ENCODE data around the gene GAL3ST2.

GAL3ST2 gene

DNA sequence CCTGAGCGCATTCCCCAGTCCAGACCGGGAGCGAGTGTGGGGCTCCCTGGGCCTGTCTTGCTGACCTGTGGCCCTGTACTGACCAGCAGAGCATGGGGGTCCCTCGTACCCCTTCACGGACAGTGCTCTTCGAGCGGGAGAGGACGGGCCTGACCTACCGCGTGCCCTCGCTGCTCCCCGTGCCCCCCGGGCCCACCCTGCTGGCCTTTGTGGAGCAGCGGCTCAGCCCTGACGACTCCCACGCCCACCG is 37.7 kb downstream of the GAL3ST2 start:
- H3K4me3 ChIP-seq (ENCODE audit: low read depth, low read length), result no peak overlapping the region
- no peaks in the 10 kb centered on the region for H3K79me2 ChIP-seq
- no peaks in the 10 kb centered on the region for H3K27me3 ChIP-seq (ENCODE audit: control insufficient read depth, insufficient read depth, low read length)
- TF ChIP-seq CTCF (IDR thresholded peaks at IDR 0.05), result no peak
- no peak overlapping the region for H3K27ac ChIP-seq
- no peak overlapping the region for H3K9ac ChIP-seq
- H3K9me3 ChIP-seq (ENCODE audit: control insufficient read depth, low read length), result no peaks in the 10 kb centered on the region
- no peaks in the 10 kb centered on the region for H3K4me1 ChIP-seq
- no peaks in the 10 kb centered on the region for H3K36me3 ChIP-seq (ENCODE audit: control insufficient read depth, insufficient read depth, low read length)
- H3K4me2 ChIP-seq (ENCODE audit: low read length), result no peak overlapping the region
- no peak overlapping the region for H2AFZ ChIP-seq

GRCh38 chr2:241814643-241815476 is 38.2 kb downstream of the GAL3ST2 start:
- no peak overlapping the region for H3K4me2 ChIP-seq (ENCODE audit: low read length)
- no peak overlapping the region for H3K9ac ChIP-seq
- no peak overlapping the region for H2AFZ ChIP-seq
- H3K4me3 ChIP-seq (ENCODE audit: low read depth, low read length), result no peak overlapping the region
- no peaks in the 10 kb centered on the region for H3K4me1 ChIP-seq
- no peaks in the 10 kb centered on the region for H3K36me3 ChIP-seq (ENCODE audit: control insufficient read depth, insufficient read depth, low read length)
- H3K27me3 ChIP-seq (ENCODE audit: control insufficient read depth, insufficient read depth, low read length), result no peaks in the 10 kb centered on the region
- no peaks in the 10 kb centered on the region for H3K9me3 ChIP-seq (ENCODE audit: control insufficient read depth, low read length)
- H3K79me2 ChIP-seq, result no peaks in the 10 kb centered on the region
- TF ChIP-seq CTCF (IDR thresholded peaks at IDR 0.05), result no peak
- no peak overlapping the region for H3K27ac ChIP-seq

DNA sequence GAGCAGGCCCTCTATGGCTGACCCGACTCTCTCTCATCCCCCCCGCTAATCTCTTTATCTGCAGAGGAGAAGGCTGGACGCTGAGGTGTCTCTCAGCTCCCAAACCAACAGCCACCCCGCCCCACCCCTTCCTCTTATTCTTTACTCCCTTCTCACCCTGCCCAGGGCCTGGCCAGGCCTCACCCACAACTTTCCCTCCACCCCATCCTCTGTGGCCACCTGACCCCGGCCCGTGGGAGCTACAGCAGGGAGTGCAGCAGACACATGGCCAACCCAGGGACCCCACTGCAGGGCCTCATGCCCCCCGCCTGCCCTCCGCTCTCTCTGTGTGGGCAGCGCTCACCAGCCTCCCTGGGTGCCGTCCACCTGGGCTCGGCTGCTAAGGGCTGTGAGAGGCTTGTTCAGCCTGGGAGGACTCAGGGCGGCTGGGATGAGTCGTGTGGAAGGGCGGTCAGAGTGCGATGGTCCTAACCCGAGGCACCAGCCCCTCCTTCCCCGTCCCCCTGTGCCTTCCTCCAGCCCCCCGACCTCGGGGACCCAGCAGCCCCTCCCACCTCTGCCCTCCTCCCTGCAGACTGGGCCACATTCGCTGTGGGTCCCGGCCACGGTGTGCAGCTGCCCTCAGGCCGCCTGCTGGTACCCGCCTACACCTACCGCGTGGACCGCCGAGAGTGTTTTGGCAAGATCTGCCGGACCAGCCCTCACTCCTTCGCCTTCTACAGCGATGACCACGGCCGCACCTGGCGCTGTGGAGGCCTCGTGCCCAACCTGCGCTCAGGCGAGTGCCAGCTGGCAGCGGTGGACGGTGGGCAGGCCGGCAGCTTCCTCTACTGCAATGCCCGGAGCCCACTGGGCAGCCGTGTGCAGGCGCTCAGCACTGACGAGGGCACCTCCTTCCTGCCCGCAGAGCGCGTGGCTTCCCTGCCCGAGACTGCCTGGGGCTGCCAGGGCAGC is 39.1 kb downstream of the GAL3ST2 start:
- TF ChIP-seq CTCF (IDR thresholded peaks at IDR 0.05), result no peak
- H3K4me2 ChIP-seq (ENCODE audit: low read length), result no peak overlapping the region

DNA sequence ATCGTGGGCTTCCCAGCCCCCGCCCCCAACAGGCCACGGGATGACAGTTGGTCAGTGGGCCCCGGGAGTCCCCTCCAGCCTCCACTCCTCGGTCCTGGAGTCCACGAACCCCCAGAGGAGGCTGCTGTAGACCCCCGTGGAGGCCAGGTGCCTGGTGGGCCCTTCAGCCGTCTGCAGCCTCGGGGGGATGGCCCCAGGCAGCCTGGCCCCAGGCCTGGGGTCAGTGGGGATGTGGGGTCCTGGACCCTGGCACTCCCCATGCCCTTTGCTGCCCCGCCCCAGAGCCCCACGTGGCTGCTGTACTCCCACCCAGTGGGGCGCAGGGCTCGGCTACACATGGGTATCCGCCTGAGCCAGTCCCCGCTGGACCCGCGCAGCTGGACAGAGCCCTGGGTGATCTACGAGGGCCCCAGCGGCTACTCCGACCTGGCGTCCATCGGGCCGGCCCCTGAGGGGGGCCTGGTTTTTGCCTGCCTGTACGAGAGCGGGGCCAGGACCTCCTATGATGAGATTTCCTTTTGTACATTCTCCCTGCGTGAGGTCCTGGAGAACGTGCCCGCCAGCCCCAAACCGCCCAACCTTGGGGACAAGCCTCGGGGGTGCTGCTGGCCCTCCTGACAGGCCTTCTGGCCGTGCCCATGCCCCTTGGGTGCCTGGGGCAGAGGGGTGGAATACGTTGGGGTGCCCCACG is 40.0 kb downstream of the GAL3ST2 start:
- Histone ChIP-seq H3K36me3 (ENCODE audit: control insufficient read depth, insufficient read depth, low read length) (no peaks in the 10 kb centered on the region), H3K27ac (no peak overlapping the region), H3K4me1 (no peaks in the 10 kb centered on the region), H3K79me2 (no peaks in the 10 kb centered on the region), H3K9ac (no peak overlapping the region), H3K9me3 (ENCODE audit: control insufficient read depth, low read length) (no peaks in the 10 kb centered on the region), H2AFZ (no peak overlapping the region), H3K4me2 (ENCODE audit: low read length) (no peak overlapping the region), H3K27me3 (ENCODE audit: control insufficient read depth, insufficient read depth, low read length) (no peaks in the 10 kb centered on the region), H3K4me3 (ENCODE audit: low read depth, low read length) (no peak overlapping the region)
- TF ChIP-seq CTCF (IDR thresholded peaks at IDR 0.05), result no peak

More for the DNA sequence above, 39.1 kb downstream of the GAL3ST2 start:
- Histone ChIP-seq H3K9me3 (ENCODE audit: control insufficient read depth, low read length) (no peaks in the 10 kb centered on the region), H3K9ac (no peak overlapping the region), H3K4me3 (ENCODE audit: low read depth, low read length) (no peak overlapping the region), H3K36me3 (ENCODE audit: control insufficient read depth, insufficient read depth, low read length) (no peaks in the 10 kb centered on the region), H3K4me1 (no peaks in the 10 kb centered on the region), H3K27me3 (ENCODE audit: control insufficient read depth, insufficient read depth, low read length) (no peaks in the 10 kb centered on the region), H3K27ac (no peak overlapping the region), H2AFZ (no peak overlapping the region), H3K79me2 (no peaks in the 10 kb centered on the region)

Measured in parathyroid adenoma (tissue), 2 donors.